ENCODE data around the gene BSDC1. TPM values are rescaled to one million over a fixed set of nuclear protein-coding genes. Genes with fewer than 3 reads are reported as not detected.

Gene BSDC1
- total and polyA plus RNA-seq, 10 of the 15 experiments (the other 5 are each of a cell fraction or from before 2014, with no cell fraction given), result 3.0 to 39.7 (median 22.8) TPM

- ChIA-PET SMC1A (ENCODE audit: uncharacterized antibody, unreplicated experiment) (interaction anchor here (0.6 to 3.6 kb wide), 3 partner anchors 15 to 35 kb away, joined by 3 to 16 read pairs (median 3); partner anchors contain the start of gene MARCKSL1), RAD21 (ENCODE audit: unreplicated experiment) (interaction anchor here (1.3 to 2.8 kb wide), 3 partner anchors 11 to 42 kb away, joined by 3 to 18 read pairs (median 5); partner anchors contain the start of genes BSDC1 and MARCKSL1), POLR2A (interaction anchor here (1.1 to 5.1 kb wide), 6 partner anchors 13 to 42 kb away, joined by 3 to 46 read pairs (median 4); partner anchors contain the start of genes BSDC1 and MARCKSL1), CTCF (interaction anchor here (0.6 to 3.0 kb wide), 9 partner anchors 13 to 829 kb away, joined by 3 to 8 read pairs (median 4); partner anchors contain the start of genes BSDC1 and TRIM62)
- Histone ChIP-seq H3K27ac (ENCODE audit: control insufficient read depth, insufficient read depth) (no peak overlapping the region), H3K36me3 (ENCODE audit: control insufficient read depth in 2 of 2, insufficient read depth in 2 of 2, low read length in 1 of 2) (no peaks in the 10 kb centered on the region), H3K9me3 (replicated peaks; ENCODE audit: control insufficient read depth, insufficient read depth, low read length) (no peaks in the 10 kb centered on the region), H2AFZ (ENCODE audit: control insufficient read depth, low read depth, low read length) (no peak overlapping the region), H3K4me1 (ENCODE audit: control insufficient read depth, insufficient read depth, low read length) (peaks cover 14% of the 10 kb centered on the region), H3K9ac (ENCODE audit: control insufficient read depth, insufficient read depth, low read length) (peak overlapping the region; percentile 85; the same call in 1 of the 2 replicates), H3K4me2 (ENCODE audit: control insufficient read depth, insufficient read depth) (peak overlapping the region; percentile 98), H3K4me3 (peak overlapping the region; percentile 72; the same call in 1 of the 2 replicates), H3K27me3 (replicated peaks in 1 of 2; ENCODE audit: control insufficient read depth in 2 of 2, insufficient read depth in 2 of 2, low read length in 1 of 2) (no peaks in the 10 kb centered on the region), H4K20me1 (ENCODE audit: control insufficient read depth, insufficient read depth) (no peaks in the 10 kb centered on the region), H3K79me2 (ENCODE audit: control insufficient read depth, insufficient read depth, low read length) (no peaks in the 10 kb centered on the region; the same call in 1 of the 2 replicates)
- TSS peak; percentile 42 for BruUV-seq (replicated peaks)
- no peak for FAIRE-seq
- intact Hi-C loops (cut with micrococcal nuclease; ENCODE audit: unreplicated experiment) (no loop called here), in situ Hi-C loops (cut with MboI) (no loop called here)
- no peak for DNase-seq (ENCODE audit: low read depth, low spot score)
- 52% methylated on average over 8 of the region's 8 CpGs for WGBS (ENCODE audit: insufficient coverage, insufficient replicate concordance, low lambda C conversion rate, missing lambda C conversion rate)
- no peak for ATAC-seq
- TF ChIP-seq, protein P1, sequence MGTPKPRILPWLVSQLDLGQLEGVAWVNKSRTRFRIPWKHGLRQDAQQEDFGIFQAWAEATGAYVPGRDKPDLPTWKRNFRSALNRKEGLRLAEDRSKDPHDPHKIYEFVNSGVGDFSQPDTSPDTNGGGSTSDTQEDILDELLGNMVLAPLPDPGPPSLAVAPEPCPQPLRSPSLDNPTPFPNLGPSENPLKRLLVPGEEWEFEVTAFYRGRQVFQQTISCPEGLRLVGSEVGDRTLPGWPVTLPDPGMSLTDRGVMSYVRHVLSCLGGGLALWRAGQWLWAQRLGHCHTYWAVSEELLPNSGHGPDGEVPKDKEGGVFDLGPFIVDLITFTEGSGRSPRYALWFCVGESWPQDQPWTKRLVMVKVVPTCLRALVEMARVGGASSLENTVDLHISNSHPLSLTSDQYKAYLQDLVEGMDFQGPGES (IDR thresholded peaks at IDR 0.05), result no peak
- TF ChIP-seq PKNOX1 (IDR thresholded peaks at IDR 0.05) (no peak), BMI1 (IDR thresholded peaks at IDR 0.05; ENCODE audit: borderline replicate concordance) (no peak), SREBF1 (IDR thresholded peaks at IDR 0.05; ENCODE audit: low read length) (no peak), ZBTB40 (IDR thresholded peaks at IDR 0.05; ENCODE audit: borderline replicate concordance) (no peak), RUNX3 (IDR thresholded peaks at IDR 0.05; ENCODE audit: low read length) (no peak), BCL11A (IDR thresholded peaks at IDR 0.05; ENCODE audit: low read depth, low read length) (no peak), TBL1XR1 (IDR thresholded peaks at IDR 0.05; ENCODE audit: low read depth, low read length) (no peak), KDM1A (IDR thresholded peaks at IDR 0.05; ENCODE audit: borderline replicate concordance) (no peak)
Measured at GRCh38 chr1:32352239-32352745, 41.9 kb downstream of the BSDC1 start.

Measured in GM12878 (cell line).